Fibroblast of lung (primary cell): Measurements from ENCODE around the gene FGGY.

Experiments used
- CTCF ChIP-seq, 2 donors: IDR thresholded peaks in 1 of 2; conservative IDR thresholded peaks in 1 of 2; 1 replicate in 1 of 2; 2 replicates in 1 of 2; pipeline ENCODE4 v1.5.1; 2011 to 2012; ENCODE audit warnings: low read length in 2 of 2, control low read depth in 1 of 2, inconsistent platforms in 1 of 2, low read depth in 1 of 2, mild to moderate bottlenecking in 1 of 2
- EZH2 ChIP-seq: IDR thresholded peaks from 2 replicates; pipeline ENCODE4 v1.5.1; 2012; ENCODE audit warnings: low read length, control low read depth, mild to moderate bottlenecking; ENCODE audit errors: missing control alignments

- TF ChIP-seq CTCF (conservative IDR thresholded peaks at IDR 0.05 in 1 of 2, IDR thresholded peaks at IDR 0.05 in 1 of 2; ENCODE audit: low read depth in 1 of 2, low read length in 2 of 2) (no peak), EZH2 (no peak)
Measured at GRCh38 chr1:59693406-59693805, 396.5 kb downstream of the FGGY start.
